HUES64 (cell line): ENCODE measurements around the gene CIZ1.
A peak's percentile ranks its signal among the peaks of the same experiment; 100 is the strongest.

Experiments used
- H3K27ac ChIP-seq: 2 replicates; pipeline ENCODE4 v1.7.0; 2013; ENCODE audit warnings: low read depth, low read length, inconsistent platforms
- H3K27me3 ChIP-seq: 2 replicates; pipeline ENCODE4 v1.6.1; 2013; ENCODE audit warnings: mild to moderate bottlenecking, low read length; ENCODE audit not compliant: insufficient read depth
- H3K36me3 ChIP-seq: 2 replicates; pipeline ENCODE4 v1.6.1; 2013; ENCODE audit warnings: mild to moderate bottlenecking, low read length; ENCODE audit not compliant: insufficient read depth
- H3K4me1 ChIP-seq: 2 replicates; pipeline ENCODE4 v1.6.1; 2013; ENCODE audit warnings: mild to moderate bottlenecking, low read length, moderate library complexity; ENCODE audit not compliant: insufficient read depth
- H3K4me3 ChIP-seq: 2 replicates; pipeline ENCODE4 v1.5.1; 2013; ENCODE audit warnings: mild to moderate bottlenecking, low read length, moderate library complexity
- H3K9ac ChIP-seq: 2 replicates; pipeline ENCODE4 v1.6.1; 2013; ENCODE audit warnings: mild to moderate bottlenecking, low read depth, low read length
- H3K9me3 ChIP-seq: 2 replicates; pipeline ENCODE4 v1.6.1; 2013; ENCODE audit warnings: low read depth, low read length; ENCODE audit not compliant: insufficient read depth
- WGBS: fragments of 150-250, 120-280 bp; methylation state at CpG from one replicate; pipeline ENCODE4 v1.1.7; 2013; ENCODE audit warnings: missing lambda C conversion rate; 5-methylcytosine and 5-hydroxymethylcytosine counted together

CIZ1 gene

GRCh38 chr9:128125580-128126354, 65.6 kb downstream of the CIZ1 start:
- no peak overlapping the region for H3K9ac ChIP-seq
- H3K27me3 ChIP-seq, result peaks cover 9% of the 10 kb centered on the region; the same call in 1 of the 2 replicates
- no peaks in the 10 kb centered on the region for H3K4me1 ChIP-seq
- no peaks in the 10 kb centered on the region for H3K9me3 ChIP-seq
- H3K27ac ChIP-seq, result no peak overlapping the region
- WGBS, result 81% methylated on average over 10 of the region's 10 CpGs
- 0 out of 2 replicates have a peak overlapping the region, but pooled peaks have one; percentile 8 for H3K4me3 ChIP-seq
- H3K36me3 ChIP-seq, result peaks cover 39% of the 10 kb centered on the region

GRCh38 chr9:128124873-128125579, 66.3 kb downstream of the CIZ1 start:
- Histone ChIP-seq H3K27ac (no peak overlapping the region), H3K36me3 (peaks cover 46% of the 10 kb centered on the region), H3K4me1 (no peaks in the 10 kb centered on the region), H3K4me3 (no peak overlapping the region), H3K27me3 (peaks cover 9% of the 10 kb centered on the region; the same call in 1 of the 2 replicates), H3K9me3 (no peaks in the 10 kb centered on the region), H3K9ac (no peak overlapping the region)
- 80% methylated on average over 16 of the region's 16 CpGs for WGBS

- no peak overlapping the region for H3K4me3 ChIP-seq
- H3K9me3 ChIP-seq, result no peaks in the 10 kb centered on the region
- peaks cover 46% of the 10 kb centered on the region for H3K36me3 ChIP-seq
- peaks cover 9% of the 10 kb centered on the region; the same call in 1 of the 2 replicates for H3K27me3 ChIP-seq
- 96% methylated on average over 8 of the region's 8 CpGs for WGBS
- no peak overlapping the region for H3K9ac ChIP-seq
- no peaks in the 10 kb centered on the region for H3K4me1 ChIP-seq
- H3K27ac ChIP-seq, result no peak overlapping the region
Measured at GRCh38 chr9:128124451-128124850, 66.9 kb downstream of the CIZ1 start.

GRCh38 chr9:128123451-128124080, 67.8 kb downstream of the CIZ1 start:
- Histone ChIP-seq H3K4me1 (no peaks in the 10 kb centered on the region), H3K36me3 (peaks cover 46% of the 10 kb centered on the region), H3K9me3 (no peaks in the 10 kb centered on the region), H3K27ac (no peak overlapping the region), H3K9ac (no peak overlapping the region), H3K4me3 (no peak overlapping the region), H3K27me3 (peaks cover 1% of the 10 kb centered on the region; the same call in 1 of the 2 replicates)
- WGBS, result 96% methylated on average over 21 of the region's 21 CpGs

- H3K36me3 ChIP-seq, result peaks cover 46% of the 10 kb centered on the region
Measured at GRCh38 chr9:128122809-128123175, 68.6 kb downstream of the CIZ1 start.

GRCh38 chr9:128121924-128122808, 69.2 kb downstream of the CIZ1 start:
- WGBS, result 94% methylated on average over 27 of the region's 27 CpGs
- Histone ChIP-seq H3K9me3 (no peaks in the 10 kb centered on the region), H3K27me3 (no peaks in the 10 kb centered on the region), H3K27ac (no peak overlapping the region), H3K36me3 (peaks cover 46% of the 10 kb centered on the region), H3K4me3 (no peak overlapping the region), H3K9ac (no peak overlapping the region), H3K4me1 (no peaks in the 10 kb centered on the region)

More at GRCh38 chr9:128122809-128123175, 68.6 kb downstream of the CIZ1 start:
- no peaks in the 10 kb centered on the region for H3K4me1 ChIP-seq
- no peak overlapping the region for H3K9ac ChIP-seq
- no peak overlapping the region for H3K4me3 ChIP-seq
- no peaks in the 10 kb centered on the region for H3K9me3 ChIP-seq
- H3K27me3 ChIP-seq, result no peaks in the 10 kb centered on the region
- H3K27ac ChIP-seq, result no peak overlapping the region
- WGBS, result 97% methylated on average over 24 of the region's 24 CpGs

- H3K9ac ChIP-seq, result no peak overlapping the region
- H3K4me1 ChIP-seq, result no peaks in the 10 kb centered on the region
- peaks cover 46% of the 10 kb centered on the region for H3K36me3 ChIP-seq
- WGBS, result 95% methylated on average over 5 of the region's 5 CpGs
- no peaks in the 10 kb centered on the region for H3K27me3 ChIP-seq
- H3K4me3 ChIP-seq, result no peak overlapping the region
- H3K27ac ChIP-seq, result no peak overlapping the region
- H3K9me3 ChIP-seq, result no peaks in the 10 kb centered on the region
Measured at GRCh38 chr9:128121466-128121810, 69.9 kb downstream of the CIZ1 start.

- no peak overlapping the region for H3K4me3 ChIP-seq
- no peaks in the 10 kb centered on the region for H3K9me3 ChIP-seq
- no peaks in the 10 kb centered on the region for H3K4me1 ChIP-seq
- H3K36me3 ChIP-seq, result peaks cover 46% of the 10 kb centered on the region
- H3K27me3 ChIP-seq, result no peaks in the 10 kb centered on the region
- H3K9ac ChIP-seq, result no peak overlapping the region
- WGBS, result 89% methylated on average over 29 of the region's 29 CpGs
- H3K27ac ChIP-seq, result no peak overlapping the region
Measured at GRCh38 chr9:128120741-128121465, 70.5 kb downstream of the CIZ1 start.

GRCh38 chr9:128120061-128120740, 71.2 kb downstream of the CIZ1 start:
- Histone ChIP-seq H3K4me1 (no peaks in the 10 kb centered on the region), H3K4me3 (no peak overlapping the region), H3K27ac (no peak overlapping the region), H3K27me3 (no peaks in the 10 kb centered on the region), H3K36me3 (peaks cover 46% of the 10 kb centered on the region), H3K9ac (no peak overlapping the region), H3K9me3 (no peaks in the 10 kb centered on the region)
- WGBS, result 94% methylated on average over 20 of the region's 20 CpGs
